Stimulated activated CD4-positive, alpha-beta T cell treated with anti-CD3 and anti-CD28 coated beads, Interleukin-4, amount 100 ng/mL, for 48 hours (primary cell): Measurements from ENCODE around the gene FERMT2.
"Not testable (repeated sequence)": the region's sequence is repeated elsewhere in the genome, so short reads cannot be mapped to it uniquely, and the experiment has no call there.

Source experiments
- DNase-seq, 2 donors: peaks; one replicate each; pipeline ENCODE4 v3.0.0-alpha.2; 2020; ENCODE audit warnings: low read depth in 2 of 2

FERMT2 gene

DNA sequence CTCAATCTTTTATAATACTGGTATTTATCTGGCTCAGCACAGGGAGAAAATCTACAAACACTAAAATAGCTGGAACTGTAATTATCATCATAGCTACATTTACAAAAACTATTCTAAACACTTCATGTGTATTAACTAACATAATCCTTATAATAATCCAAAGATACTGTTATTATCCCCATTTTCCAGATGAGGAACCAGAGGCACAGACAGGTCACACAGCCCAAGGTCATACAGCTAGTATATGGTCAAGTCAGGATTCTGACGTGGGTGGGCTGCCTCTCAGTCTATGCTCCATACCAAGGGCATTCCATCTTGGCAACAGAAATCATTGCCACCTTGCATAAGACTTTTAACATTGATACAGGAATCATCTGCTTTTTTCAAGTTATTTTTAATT, 11.4 kb downstream of the FERMT2 start:
- DNase-seq: no peak

DNA sequence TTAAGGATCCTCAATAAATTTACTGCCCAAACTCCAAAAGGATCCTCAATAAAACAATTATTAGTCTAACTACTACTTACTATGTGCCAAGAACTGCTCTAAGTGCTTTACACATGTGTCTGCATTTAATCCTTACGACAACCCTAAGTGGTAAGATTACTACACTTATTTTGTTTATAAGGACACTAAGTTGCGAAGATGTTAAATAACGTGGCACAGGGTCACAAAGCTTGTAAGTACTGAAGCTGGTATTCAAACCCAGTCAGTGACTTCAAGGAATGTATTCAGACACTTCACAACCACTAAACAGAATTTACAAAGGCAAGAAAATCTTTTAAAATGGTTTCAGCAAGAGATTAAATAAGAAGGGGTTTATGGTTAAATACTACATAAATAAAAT, 13.0 kb downstream of the FERMT2 start:
- DNase-seq: no peak

DNA sequence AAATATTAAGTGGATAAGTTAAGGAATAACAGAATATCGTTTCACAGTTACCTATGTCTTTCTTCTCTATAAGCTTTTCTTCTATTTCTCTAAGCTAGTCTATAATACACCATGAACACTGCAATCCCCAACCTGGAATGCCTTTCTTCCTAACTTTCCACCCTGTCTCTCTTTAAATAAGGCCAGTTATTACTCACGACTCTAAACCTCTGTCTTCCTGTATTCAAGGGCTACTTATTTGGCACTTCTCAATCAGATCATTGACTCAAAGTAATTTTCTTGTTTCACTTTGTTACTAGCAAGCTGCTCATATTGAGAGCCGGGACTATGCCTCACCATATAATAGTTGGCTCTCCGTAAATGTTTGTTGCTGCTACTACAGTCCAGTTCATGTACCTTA, 13.5 kb downstream of the FERMT2 start:
- DNase-seq: no peak

DNA sequence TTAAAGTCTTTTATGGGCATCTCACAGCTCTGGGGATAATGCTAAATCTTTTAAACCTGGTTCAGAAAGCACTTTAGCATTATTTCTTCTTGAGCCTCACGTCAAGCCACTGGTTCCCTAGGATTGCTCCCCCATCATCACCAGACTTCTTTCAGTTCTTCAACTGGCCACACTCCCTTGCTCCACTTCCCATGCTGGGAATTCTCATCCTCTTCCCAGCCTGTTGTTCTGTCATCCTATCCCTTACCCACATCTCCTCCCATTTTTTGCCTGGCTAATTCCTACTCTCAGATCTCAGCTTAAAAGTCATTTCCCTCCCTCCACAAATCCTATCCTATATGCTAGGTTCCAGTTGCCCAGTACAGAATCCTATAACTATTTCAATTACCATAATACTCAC, 14.4 kb downstream of the FERMT2 start:
- no peak for DNase-seq

DNA sequence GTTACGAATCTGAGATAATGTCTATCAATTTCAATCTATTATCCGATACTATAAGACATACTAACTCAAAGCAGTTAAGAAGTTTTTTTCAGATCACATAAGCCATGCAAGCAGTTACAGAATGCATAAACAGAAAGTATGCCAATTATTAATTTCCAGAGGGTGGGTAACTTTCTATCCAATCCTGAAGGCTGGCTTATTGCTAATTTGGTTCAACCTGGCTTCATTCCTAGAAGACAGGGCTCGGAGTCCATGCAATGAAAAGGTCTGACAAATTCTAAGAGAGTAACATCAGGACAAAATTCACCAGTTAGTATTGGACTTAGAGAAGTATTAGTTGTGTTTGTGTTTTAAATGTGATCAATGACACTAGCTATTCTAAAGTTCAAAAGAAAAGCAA, 15.0 kb downstream of the FERMT2 start:
- no peak for DNase-seq

DNA sequence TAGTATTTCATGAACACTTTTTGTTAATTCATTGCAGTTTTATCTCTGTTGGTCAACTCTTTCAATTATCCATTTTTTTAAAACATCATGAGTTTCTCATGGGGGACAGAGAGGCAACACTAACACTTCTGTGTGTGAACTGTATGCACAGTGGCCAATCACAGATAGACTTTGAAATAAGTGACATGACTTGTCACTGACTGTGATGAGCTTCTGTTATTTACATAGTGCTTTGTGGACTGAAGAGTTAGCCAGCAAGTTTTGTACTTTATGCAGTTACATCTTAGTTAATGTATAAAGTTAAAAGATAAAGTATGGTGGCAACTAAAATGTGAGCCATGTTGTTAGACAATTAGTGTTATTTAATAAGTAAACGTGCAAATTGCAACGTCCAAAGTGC, 16.1 kb downstream of the FERMT2 start:
- no peak for DNase-seq

DNA sequence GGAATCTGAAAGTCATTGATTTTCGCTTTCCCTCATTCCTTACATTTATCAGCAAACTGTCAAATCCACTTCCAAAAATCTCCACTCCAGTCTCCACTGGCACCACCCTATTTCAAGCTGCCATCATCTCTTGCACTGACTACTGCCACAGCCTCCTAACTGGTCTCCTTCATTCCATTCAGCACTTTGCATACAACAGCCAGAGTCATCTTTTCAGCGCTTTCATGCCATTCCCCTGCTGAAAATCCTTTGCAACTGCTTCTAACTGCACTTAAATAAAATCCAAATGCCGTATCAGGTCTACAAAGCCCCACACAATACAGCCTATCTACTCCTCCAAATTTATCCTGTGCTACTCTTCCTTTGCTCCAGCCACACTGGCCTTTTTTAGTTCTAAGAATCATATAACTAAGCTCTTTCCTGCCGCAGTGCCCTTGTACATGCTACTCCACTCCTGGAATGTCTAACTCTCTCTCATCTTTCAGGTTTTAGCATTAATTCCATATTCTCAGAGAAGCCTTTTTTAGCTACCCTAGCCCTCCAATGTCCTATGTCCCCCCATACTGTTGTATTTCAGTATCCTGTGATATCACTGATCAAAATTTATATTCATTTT, 21.6 kb downstream of the FERMT2 start:
- DNase-seq: no peak

DNA sequence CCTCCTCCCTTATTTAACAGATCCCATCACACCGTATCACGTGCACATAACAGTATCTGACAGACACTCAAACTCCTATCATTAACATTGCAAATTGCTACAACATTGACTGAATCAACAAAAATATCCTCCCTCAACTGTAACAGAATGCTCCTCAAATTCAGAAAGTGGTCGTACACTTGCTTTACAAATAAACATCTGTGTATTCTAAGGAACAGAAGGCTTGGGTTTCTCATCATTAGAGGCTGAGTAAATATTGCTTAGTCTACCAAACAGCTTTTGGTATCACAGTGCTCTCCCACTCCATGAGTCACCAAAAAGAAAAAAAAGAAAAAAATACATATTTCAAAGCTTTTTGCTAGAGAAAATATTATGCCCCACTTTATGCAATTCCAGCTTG, 23.9 kb downstream of the FERMT2 start:
- DNase-seq: no peak

DNA sequence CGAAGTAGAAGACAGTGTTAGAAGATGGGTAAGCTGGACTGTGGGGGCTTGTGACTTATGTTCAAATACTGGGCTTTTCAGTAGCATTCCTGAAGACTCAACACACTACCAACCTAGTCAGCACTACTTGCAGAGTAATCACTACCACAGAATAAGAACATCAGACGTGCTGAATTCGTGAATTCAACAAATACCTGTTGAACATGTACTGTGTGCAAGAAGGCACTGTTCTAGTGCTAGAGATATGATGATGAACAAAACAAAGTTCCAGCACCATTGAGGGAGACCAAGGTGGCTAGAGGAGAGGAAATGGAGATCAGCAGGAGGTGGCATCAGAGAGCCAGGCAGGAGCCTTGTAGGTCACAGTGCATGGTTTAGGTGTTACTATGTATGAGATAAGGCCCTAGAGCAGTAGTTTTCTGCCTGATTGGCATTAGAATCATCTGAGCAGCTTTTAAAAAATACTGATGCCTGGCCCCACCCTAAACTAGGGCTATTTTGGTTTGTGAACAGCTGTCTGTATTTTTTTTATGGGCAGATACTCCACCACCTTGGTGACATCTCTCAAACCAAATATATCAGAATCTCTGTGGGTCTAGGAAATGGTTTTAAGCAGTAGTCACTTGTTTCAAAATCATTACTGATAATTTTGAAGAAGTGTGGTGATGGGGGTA, 26.8 kb downstream of the FERMT2 start:
- DNase-seq: no peak

DNA sequence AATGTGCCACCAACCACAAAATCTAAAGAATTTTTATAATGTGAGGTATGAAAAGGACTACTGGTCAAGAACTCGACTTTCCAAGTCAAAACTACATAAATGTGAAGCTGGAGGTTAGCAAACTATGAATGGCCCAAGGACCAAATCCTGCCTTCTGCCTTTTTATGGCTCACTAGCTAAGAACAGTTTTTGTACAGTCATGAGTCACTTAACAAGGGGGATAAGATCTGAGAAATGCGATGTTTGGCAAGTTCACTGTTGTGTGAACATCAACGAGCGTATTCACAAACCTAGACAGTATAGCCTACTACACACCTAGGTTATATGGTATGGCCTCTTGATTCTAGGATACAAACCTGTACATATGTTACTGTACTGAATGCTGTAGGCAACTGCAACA, 28.2 kb downstream of the FERMT2 start:
- no peak for DNase-seq

DNA sequence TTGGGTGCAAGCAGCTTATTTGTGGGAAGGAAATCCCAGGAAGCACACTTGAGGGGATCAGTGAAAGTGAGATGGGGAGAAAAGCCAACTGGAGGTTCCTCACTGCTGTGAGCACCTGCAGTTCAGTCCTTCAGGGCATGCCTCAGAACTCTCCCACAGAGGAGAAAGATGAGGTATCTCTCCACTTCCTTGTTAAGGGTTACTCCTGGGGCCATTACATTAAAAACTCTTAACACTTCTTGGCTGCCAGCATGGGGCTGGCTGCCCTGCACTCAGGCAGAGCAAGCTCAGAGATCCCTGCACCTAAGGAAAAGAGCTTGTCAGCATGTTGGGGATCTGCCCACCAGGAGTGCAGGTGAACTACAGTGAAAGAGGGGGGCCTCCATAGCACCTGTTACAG, 28.8 kb downstream of the FERMT2 start:
- DNase-seq: no peak

DNA sequence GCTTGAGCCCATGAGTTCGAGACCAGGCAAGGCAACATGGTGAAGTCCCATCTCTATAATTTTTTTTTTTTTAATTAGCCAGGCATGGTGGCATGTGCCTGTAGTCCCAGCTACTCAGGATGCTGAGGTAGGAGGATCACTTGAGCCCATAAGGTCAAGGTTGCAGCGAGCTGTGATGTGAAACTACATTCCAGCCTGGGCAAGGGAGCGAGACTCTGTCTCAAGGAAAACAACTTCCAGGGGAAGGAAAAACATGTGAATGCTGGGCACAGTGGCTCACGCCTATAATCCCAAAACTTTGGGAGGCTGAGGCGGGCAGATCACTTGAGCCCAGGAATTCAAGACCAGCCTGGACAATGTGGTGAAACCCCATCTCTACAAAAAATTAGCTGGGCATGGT, 30.4 kb downstream of the FERMT2 start:
- DNase-seq: not testable (repeated sequence)

DNA sequence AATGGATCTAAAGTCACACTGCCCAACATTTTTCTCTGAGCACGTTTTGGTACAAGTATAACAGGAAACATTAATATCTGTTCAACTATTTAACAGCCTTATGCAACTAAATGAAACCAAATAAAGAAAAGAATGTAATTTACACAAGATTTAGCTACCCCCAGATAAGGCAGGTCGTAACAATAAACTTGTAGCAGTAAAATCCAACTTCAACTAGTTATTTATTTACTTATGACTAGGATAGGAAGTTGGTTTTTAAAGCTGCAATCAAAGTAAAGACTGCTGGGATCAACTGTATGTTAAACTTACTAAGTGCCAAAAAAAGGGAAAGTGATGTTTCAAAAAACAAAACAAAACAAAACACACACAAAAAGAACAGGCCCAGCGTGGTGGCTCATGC, 30.9 kb downstream of the FERMT2 start:
- no peak for DNase-seq

DNA sequence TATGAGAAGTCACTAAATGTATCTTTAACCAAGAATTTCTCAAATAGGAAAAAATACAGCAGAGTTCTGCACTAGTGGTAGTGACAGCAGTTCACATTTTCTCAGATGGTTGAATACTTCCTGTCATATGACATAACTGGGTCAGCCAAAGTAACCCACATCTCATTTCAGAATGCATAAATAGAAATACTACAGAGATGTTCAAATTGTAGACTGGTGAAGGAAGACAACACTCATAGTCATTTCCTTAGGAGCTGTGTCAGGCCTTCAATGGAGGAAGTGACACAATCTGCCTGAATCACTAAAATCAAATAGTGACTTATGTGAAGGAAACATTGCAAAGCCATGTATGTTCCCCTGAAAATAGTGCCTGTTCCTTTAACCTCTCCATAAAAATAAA, 32.4 kb downstream of the FERMT2 start:
- DNase-seq: no peak

DNA sequence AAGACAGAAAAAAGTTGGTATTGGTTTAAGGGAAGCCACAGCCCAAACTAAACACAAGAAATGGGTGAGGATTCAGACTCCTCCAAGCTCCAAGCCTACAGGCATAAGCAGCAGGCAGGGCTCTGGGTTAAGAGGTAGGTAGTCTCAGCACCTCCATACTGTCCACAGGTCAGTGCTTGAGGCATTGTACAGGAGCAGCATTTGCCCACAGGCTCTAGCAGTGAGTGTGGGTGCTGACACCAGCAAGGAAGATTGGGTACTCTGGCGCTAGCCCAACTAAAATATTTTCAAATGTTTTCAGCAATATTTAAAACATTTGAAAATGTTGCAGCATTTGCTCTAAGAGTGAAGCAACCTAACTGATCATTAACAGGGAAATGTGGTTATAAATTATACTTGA, 33.1 kb downstream of the FERMT2 start:
- no peak for DNase-seq

DNA sequence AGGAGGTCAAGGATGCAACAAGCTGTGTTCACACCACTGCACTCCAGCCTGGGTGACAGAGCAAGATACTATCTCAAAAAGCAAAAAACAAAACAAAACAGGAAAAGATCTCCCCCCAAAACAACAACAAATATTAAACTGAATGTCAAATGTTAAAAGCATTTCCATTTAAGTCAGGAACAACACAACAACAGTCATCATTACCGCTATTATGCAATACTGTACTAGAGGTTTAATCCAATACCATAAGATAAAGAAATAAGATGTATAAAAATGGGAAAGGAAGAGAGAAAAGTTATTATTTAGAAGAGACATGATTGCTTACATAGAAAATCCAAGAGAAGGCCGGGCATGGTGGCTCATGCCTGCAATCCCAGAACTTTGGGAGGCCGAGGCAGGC, 36.6 kb downstream of the FERMT2 start:
- DNase-seq: no peak

DNA sequence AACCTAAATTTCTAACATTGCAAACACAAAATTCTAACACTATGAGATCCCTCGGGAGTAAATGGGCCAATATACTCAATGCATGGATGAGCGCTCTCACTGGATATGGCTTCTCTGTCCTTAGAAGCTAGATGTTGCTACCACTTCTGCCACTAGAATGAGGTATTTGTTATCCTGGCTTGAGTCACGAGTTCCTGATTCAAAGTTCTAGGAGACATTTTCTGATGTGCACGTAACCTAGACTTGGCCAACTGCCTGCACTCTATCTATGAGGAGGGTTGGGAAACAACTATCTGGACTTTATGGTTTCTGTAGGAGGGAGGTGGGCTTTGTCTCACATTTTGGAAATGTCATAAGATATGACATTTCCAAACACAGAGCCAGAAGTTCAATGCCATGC, 37.6 kb downstream of the FERMT2 start:
- no peak for DNase-seq

DNA sequence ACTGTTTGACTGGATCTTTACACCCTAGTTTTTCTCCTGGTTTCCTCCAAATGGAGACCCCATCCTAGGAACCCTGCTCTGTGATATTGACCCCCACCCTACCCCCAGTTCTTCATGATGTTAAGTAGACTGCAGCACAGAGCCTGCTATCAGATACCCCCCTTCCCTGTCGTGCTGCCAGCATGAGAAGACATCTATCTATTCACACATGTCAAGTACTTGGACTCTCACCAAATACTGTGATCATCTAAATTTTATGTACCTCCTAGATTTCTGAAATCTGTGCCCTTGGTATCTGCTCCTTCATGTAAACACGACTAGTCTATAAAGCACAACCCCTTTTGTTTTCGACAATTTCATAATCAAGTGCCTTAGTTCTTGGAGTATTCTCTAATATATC, 38.9 kb downstream of the FERMT2 start:
- no peak for DNase-seq

DNA sequence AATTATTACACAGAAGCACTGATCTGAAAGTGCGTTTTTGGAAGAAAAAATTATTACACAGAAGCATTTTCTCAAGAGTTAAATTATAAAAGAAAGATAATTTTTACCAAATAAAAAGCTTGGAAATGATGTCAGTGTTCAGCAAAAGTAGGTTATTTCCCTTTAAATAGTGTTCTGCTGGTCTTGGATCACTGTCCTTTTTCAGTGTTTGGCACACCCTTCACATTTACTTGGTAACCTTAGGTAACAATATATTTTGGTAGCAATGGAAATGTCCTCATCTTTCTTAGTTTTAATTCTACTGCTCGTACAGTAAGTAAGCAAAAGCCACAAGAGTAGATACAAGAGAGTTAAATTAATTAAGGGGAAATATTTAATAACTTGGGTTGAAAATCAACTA, 40.3 kb downstream of the FERMT2 start:
- DNase-seq: no peak

DNA sequence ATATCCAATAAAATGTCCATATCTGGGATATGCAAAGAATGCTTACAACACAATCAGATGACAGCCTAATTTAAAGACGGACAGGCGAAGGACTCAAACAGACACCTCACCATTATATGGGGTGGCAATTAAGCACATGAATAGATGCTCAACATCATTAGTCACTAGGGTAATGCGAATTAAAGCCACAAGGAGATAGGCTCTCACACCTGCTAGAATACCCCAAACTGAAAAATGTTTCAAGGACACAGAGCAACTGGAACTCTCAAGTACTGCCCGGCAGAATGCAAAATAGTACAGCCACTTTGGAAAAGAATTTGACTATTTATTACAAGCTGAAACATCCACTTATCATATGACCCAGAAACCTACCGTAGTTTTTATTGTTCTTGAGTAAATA, 42.9 kb downstream of the FERMT2 start:
- no peak for DNase-seq

DNA sequence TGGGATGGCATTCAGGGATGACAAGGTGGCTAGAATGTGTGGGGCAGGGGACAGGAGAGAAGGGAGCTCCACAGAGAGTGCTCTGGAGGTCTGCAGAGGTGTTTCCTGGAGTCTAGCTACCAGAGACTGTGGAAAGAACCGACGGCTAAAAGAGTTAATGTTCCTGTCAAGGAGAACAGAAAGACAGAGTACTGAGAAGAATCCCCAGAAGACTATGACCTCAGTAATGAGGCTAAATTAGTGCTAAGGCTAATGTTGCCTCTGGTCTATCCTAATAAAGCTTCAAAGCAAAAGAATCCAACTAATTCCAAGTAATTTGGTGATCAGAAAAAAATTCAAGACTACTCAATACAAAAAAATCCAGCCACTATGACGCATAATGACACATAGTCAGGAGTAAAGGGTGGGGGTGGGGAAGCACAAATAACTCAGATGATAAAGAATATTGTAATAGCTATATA, 44.7 kb downstream of the FERMT2 start:
- no peak for DNase-seq

DNA sequence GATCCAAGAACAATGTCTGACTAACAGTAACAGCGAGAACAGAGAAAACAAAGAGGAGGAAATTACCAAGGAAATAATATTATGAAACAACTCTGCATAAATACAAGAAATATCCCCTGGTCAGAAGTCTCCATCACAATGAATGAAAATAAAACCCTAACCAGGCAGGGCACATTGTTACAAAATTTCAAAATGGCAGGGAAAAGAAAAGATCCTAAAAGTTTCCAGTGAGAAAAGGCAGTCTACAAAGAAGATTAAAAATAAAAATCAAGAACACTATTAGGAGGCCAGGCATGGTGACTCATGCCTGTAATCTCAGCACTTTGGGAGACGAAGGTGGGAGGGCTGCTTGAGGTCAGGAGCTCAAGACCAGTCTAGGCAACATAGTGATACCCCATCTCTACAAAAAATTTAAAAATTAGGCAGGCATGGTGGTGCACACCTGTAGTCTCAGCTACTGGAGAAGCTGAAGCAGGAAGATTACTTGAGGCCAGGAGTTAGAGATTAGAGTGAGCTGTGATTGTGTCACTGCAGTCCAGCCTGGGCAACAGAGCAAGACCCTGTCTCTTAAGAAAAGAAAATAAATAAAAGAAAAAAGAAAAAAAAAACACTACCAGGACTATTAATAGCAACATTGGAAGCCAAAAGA, 47.8 kb downstream of the FERMT2 start:
- DNase-seq: no peak

DNA sequence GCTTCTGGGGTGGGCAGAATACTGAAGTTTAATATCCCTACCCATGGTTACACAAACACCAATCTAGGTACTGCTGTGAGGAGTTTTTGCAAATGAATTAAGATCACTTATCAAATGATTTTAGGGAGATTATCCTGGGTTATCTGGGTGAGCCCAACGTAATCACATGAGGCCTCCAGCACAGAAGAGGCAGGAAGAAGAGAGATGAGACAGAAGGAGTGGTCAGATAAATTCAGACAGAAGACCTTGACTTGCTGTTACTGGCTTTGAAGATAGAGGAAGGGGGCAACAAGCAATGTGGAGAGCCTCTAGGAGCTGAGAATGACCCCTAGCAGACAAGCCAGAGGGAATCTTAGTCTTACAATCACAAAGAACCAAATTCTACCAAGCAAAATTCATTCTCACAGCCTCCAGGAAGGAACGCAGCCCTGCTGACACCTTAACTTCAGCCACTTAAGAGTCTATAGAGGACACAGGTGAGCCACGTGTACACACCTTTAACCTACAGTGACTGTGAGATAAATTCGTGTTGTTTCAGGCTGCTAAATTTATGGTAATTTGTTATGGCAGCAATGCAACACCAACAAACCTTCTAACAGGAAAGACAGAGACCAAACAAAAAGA, 49.4 kb downstream of the FERMT2 start:
- DNase-seq: no peak
